Transverse colon (tissue), 4 donors: Measurements from ENCODE around the gene NCKAP5L. TPM values are rescaled to one million over a fixed set of nuclear protein-coding genes. Genes with fewer than 3 reads are reported as not detected.

Experiments
- DNase-seq: peaks from one replicate; pipeline ENCODE4 v3.0.0-alpha.2; 2019
- H3K27ac ChIP-seq, 4 donors: fragments of 200-600 bp; sonication (generic); 2 replicates each; pipeline ENCODE4 v1.5.1; 2016 to 2018; ENCODE audit warnings: inconsistent platforms in 4 of 4
- H3K27me3 ChIP-seq: fragments of 200-600 bp; sonication (generic); 2 replicates; pipeline ENCODE4 v1.5.1; 2017; ENCODE audit warnings: inconsistent platforms
- H3K36me3 ChIP-seq, 4 donors: fragments of 200-600 bp; sonication (generic); 2 replicates each; pipeline ENCODE4 v1.5.1; 2017 to 2019; ENCODE audit warnings: inconsistent platforms in 4 of 4
- H3K4me1 ChIP-seq, 4 donors: fragments of 200-600 bp; sonication (generic); 2 replicates each; pipeline ENCODE4 v1.5.1; 2017 to 2020; ENCODE audit warnings: inconsistent platforms in 4 of 4
- H3K4me3 ChIP-seq, 4 donors: fragments of 200-600 bp; sonication (generic); 1 replicate in 1 of 4; 2 replicates in 3 of 4; pipeline versions ENCODE4 v1.5.1 to v1.6.1; 2017 to 2019; ENCODE audit warnings: inconsistent platforms in 4 of 4
- H3K9me3 ChIP-seq, 2 donors: fragments of 200-600 bp; sonication (generic); 2 replicates each; pipeline ENCODE4 v1.5.1; 2017 to 2019; ENCODE audit warnings: inconsistent platforms in 2 of 2
- EP300 ChIP-seq: sonication (generic); formaldehyde crosslinking; IDR thresholded peaks from one replicate; pipeline ENCODE4 v1.6.1; 2017; ENCODE audit warnings: antibody characterized with exemption, low read depth
- POLR2A ChIP-seq: fragments of 450-650 bp; IDR thresholded peaks from one replicate; pipeline ENCODE4 v1.6.1; 2016; ENCODE audit warnings: antibody characterized with exemption, mild to moderate bottlenecking, moderate library complexity
- POLR2AphosphoS5 ChIP-seq, 3 donors: sonication (generic); formaldehyde crosslinking; IDR thresholded peaks; one replicate each; pipeline ENCODE4 v1.6.1; 2016; ENCODE audit warnings: antibody characterized with exemption in 3 of 3
- WGBS, 2 donors: methylation state at CpG; one replicate each; pipeline ENCODE4 v1.1.5; 2018; ENCODE audit warnings: low coverage in 1 of 2; 5-methylcytosine and 5-hydroxymethylcytosine counted together
- in situ Hi-C, 4 donors: fragments of 200-750 bp; cut with MboI; loops; one replicate each; pipeline versions ENCODE4 v1.15.0 to v1.15.1; 2017; ENCODE audit warnings: low sequenced_read_pairs in 3 of 4, low pct_ligation_motif_present in 1 of 4, low pct_unique_long_range_greater_than_20kb in 1 of 4
- intact Hi-C: fragments of 100-400 bp; cut with DNase I; formaldehyde crosslinking; loops from one replicate; pipeline ENCODE4 v1.15.1; 2023; ENCODE audit warnings: low total_unique reads
- total RNA-seq, 4 donors: library from RNA; depleted of rRNA; stranded (reverse); fragments of >200 nt; gene quantifications; one replicate each; pipeline ENCODE4 v1.1.0, GENCODE V29; 2016
- TF ChIP-seq, protein P1 (sequence below), 5 experiments: fragments of 200-600 bp in 3 of 5; fragments of 450-650 bp in 2 of 5; sonication (generic) in 3 of 5; IDR thresholded peaks; 1 replicate in 2 of 5; 2 replicates in 3 of 5; pipeline ENCODE4 v1.5.1; 2016 to 2017; ENCODE audit warnings: antibody characterized with exemption in 5 of 5, inconsistent platforms in 3 of 5, mild to moderate bottlenecking in 2 of 5, moderate library complexity in 1 of 5

Gene NCKAP5L
- total RNA-seq, 4 donors from 2014 or later: 3.4 to 5.1 (median 4.2) TPM

DNA sequence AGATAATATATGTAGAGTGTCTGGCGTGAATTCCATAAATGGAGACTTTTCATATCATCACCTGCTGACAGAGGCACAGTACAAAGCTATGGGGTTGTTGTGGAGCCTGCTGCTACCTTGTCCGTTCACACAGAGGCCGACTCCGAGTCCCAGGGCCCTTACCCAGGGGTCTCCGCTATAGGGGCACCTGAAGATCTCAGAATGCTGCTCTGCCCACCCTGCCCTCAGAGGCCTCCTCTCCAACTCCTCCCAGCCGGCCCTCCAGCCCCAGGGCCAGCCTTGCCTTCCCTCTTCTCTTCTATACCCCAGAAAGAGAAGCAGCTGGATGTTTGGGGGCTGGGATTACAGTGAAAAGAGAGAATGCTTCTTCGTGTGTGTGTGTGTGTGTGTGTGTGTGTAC is 21.3 kb downstream of the NCKAP5L start:
- intact Hi-C loops (no loop called here), in situ Hi-C loops (no loop called here)
- H3K4me1 ChIP-seq: peaks cover 5 to 21% (median 11%) of the 10 kb centered on the region in 4 donors
- no peak overlapping the region for H3K27ac ChIP-seq
- no peaks in the 10 kb centered on the region for H3K27me3 ChIP-seq
- no peak overlapping the region for H3K4me3 ChIP-seq
- no peak for TF ChIP-seq POLR2AphosphoS5 (IDR thresholded peaks at IDR 0.05)
- no peak for TF ChIP-seq POLR2A
- TF ChIP-seq, protein P1, sequence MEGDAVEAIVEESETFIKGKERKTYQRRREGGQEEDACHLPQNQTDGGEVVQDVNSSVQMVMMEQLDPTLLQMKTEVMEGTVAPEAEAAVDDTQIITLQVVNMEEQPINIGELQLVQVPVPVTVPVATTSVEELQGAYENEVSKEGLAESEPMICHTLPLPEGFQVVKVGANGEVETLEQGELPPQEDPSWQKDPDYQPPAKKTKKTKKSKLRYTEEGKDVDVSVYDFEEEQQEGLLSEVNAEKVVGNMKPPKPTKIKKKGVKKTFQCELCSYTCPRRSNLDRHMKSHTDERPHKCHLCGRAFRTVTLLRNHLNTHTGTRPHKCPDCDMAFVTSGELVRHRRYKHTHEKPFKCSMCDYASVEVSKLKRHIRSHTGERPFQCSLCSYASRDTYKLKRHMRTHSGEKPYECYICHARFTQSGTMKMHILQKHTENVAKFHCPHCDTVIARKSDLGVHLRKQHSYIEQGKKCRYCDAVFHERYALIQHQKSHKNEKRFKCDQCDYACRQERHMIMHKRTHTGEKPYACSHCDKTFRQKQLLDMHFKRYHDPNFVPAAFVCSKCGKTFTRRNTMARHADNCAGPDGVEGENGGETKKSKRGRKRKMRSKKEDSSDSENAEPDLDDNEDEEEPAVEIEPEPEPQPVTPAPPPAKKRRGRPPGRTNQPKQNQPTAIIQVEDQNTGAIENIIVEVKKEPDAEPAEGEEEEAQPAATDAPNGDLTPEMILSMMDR (IDR thresholded peaks at IDR 0.05): no peak
- no peak for TF ChIP-seq EP300
- no peaks in the 10 kb centered on the region for H3K9me3 ChIP-seq
- no peak for DNase-seq
- H3K36me3 ChIP-seq: no peaks in the 10 kb centered on the region
- 79 to 83% methylated on average over 4 to 7 of the region's 7 CpGs for WGBS, 2 donors

- Histone ChIP-seq H3K36me3 (no peaks in the 10 kb centered on the region), H3K27me3 (no peaks in the 10 kb centered on the region), H3K4me3 (no peak overlapping the region), H3K9me3 (no peaks in the 10 kb centered on the region), H3K27ac (no peak overlapping the region), H3K4me1 (peaks cover 5 to 21% (median 11%) of the 10 kb centered on the region in 4 donors)
- TF ChIP-seq, protein P1 (IDR thresholded peaks at IDR 0.05): no peak
- TF ChIP-seq EP300 (no peak), POLR2AphosphoS5 (IDR thresholded peaks at IDR 0.05) (no peak)
- in situ Hi-C loops: no loop called here
- intact Hi-C loops: no loop called here
- 63 to 67% methylated on average over 5 to 7 of the region's 7 CpGs for WGBS, 2 donors
- no peak for DNase-seq
Observed at GRCh38 chr12:49806321-49806813, 21.8 kb downstream of the NCKAP5L start.

- H3K4me1 ChIP-seq: peaks cover 4 to 21% (median 11%) of the 10 kb centered on the region in 4 donors
- in situ Hi-C loops: no loop called here
- no peaks in the 10 kb centered on the region for H3K9me3 ChIP-seq
- no peak for TF ChIP-seq POLR2A
- no peak for TF ChIP-seq EP300
- TF ChIP-seq, protein P1 (IDR thresholded peaks at IDR 0.05): no peak
- no peak for TF ChIP-seq POLR2AphosphoS5 (IDR thresholded peaks at IDR 0.05)
- WGBS, 2 donors: 90 to 100% methylated on average over 1 to 5 of the region's 5 CpGs
- no peak for DNase-seq
- H3K4me3 ChIP-seq: no peak overlapping the region
- H3K27ac ChIP-seq: no peak overlapping the region
- no peaks in the 10 kb centered on the region for H3K36me3 ChIP-seq
- intact Hi-C loops: no loop called here
- H3K27me3 ChIP-seq: no peaks in the 10 kb centered on the region
Observed at GRCh38 chr12:49805409-49805808, 22.8 kb downstream of the NCKAP5L start.

DNA sequence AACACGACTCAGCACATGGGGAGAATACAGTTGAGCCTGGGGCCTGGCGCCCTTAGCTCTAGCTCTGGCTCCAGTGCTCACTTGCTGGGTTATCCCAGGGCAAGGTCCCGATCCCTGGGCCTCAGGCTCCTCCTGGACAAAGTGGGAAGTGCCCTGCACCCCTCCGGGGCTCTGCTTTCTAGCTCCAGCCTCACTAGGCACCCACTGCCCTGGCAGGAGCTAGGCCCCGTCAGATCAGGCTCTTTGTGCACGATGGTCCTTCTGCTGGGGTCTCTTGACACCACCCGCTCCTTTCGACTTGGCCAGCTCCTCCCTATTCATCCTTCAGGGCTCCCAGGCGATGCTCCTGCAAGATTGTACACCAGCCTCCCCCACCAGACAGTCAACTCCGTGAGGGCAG is 23.4 kb downstream of the NCKAP5L start:
- Histone ChIP-seq H3K4me3 (no peak overlapping the region), H3K4me1 (peaks cover 0 to 16% (median 5%) of the 10 kb centered on the region in 4 donors), H3K27ac (no peak overlapping the region), H3K9me3 (no peaks in the 10 kb centered on the region), H3K27me3 (no peaks in the 10 kb centered on the region), H3K36me3 (no peaks in the 10 kb centered on the region)
- 88% methylated on average over 8 of the region's 10 CpGs; no CpG with 5 or more reads in 1 of the 2 donors for WGBS, 2 donors
- no peak for TF ChIP-seq POLR2AphosphoS5 (IDR thresholded peaks at IDR 0.05)
- TF ChIP-seq, protein P1 (IDR thresholded peaks at IDR 0.05): no peak
- TF ChIP-seq EP300: no peak
- no peak for TF ChIP-seq POLR2A
- no peak for DNase-seq
- in situ Hi-C loops (no loop called here), intact Hi-C loops (no loop called here)
